Keratinocyte (primary cell): ENCODE data around the gene NME9. TPM values are rescaled to one million over a fixed set of nuclear protein-coding genes. Genes with fewer than 3 reads are reported as not detected.

Experiments
- DNase-seq: peaks from one replicate; pipeline ENCODE4 v3.0.0-alpha.2; 2011; ENCODE audit warnings: low read depth, missing footprints, low spot score
- FAIRE-seq: peaks from 2 replicates; lab custom pipeline; 2011; peaks lifted over from hg19 to GRCh38; lab: Jason Lieb, UNC
- H2AFZ ChIP-seq: 2 replicates; pipeline ENCODE4 v1.6.0; 2012; ENCODE audit warnings: low read length, control low read depth, inconsistent platforms; ENCODE audit not compliant: control insufficient read depth
- H3K27ac ChIP-seq: 2 replicates; pipeline ENCODE4 v1.5.1; 2011; ENCODE audit warnings: low read length; ENCODE audit not compliant: control insufficient read depth, insufficient read depth
- H3K27me3 ChIP-seq: 3 replicates; pipeline ENCODE4 v1.6.0; 2011; ENCODE audit warnings: low read length; ENCODE audit not compliant: control insufficient read depth, insufficient read depth; ENCODE audit errors: extremely low read depth
- H3K36me3 ChIP-seq, 2 experiments: 2 replicates in 1 of 2; 3 replicates in 1 of 2; pipeline ENCODE4 v1.5.1; 2011; ENCODE audit warnings: low read length in 2 of 2, mild to moderate bottlenecking in 1 of 2; ENCODE audit not compliant: control insufficient read depth in 2 of 2, insufficient read depth in 2 of 2; ENCODE audit errors: extremely low read depth in 1 of 2
- H3K4me1 ChIP-seq: 3 replicates; pipeline ENCODE4 v1.5.1; 2011; ENCODE audit warnings: low read length; ENCODE audit not compliant: control insufficient read depth, insufficient read depth; ENCODE audit errors: extremely low read depth
- H3K4me2 ChIP-seq: 3 replicates; pipeline ENCODE4 v1.6.0; 2011; ENCODE audit warnings: low read depth, low read length; ENCODE audit not compliant: control insufficient read depth, insufficient read depth; ENCODE audit errors: extremely low read depth
- H3K4me3 ChIP-seq, 3 experiments: fragments of 200-600 bp in 1 of 3; sonication (generic) in 1 of 3; 2 replicates in 2 of 3; 3 replicates in 1 of 3; pipeline ENCODE4 v1.5.1; 2011 to 2016; ENCODE audit warnings: low read length in 3 of 3, mild to moderate bottlenecking in 3 of 3, control low read depth in 2 of 3, inconsistent platforms in 1 of 3, low read depth in 1 of 3, mixed read lengths in 1 of 3, mixed run types in 1 of 3, moderate library complexity in 1 of 3; ENCODE audit not compliant: control insufficient read depth in 2 of 3, insufficient read depth in 2 of 3; ENCODE audit errors: extremely low read depth in 1 of 3
- H3K79me2 ChIP-seq: 2 replicates; pipeline ENCODE4 v1.6.0; 2012; ENCODE audit warnings: low read length; ENCODE audit not compliant: control insufficient read depth, insufficient read depth
- H3K9ac ChIP-seq: 3 replicates; pipeline ENCODE4 v1.6.0; 2011; ENCODE audit warnings: low read length; ENCODE audit not compliant: control insufficient read depth, insufficient read depth; ENCODE audit errors: extremely low read depth
- H3K9me1 ChIP-seq: 3 replicates; pipeline ENCODE4 v1.6.0; 2011; ENCODE audit warnings: low read length; ENCODE audit not compliant: control insufficient read depth, insufficient read depth; ENCODE audit errors: extremely low read depth
- H3K9me3 ChIP-seq: 2 replicates; pipeline ENCODE4 v1.5.1; 2012; ENCODE audit warnings: low read depth, low read length; ENCODE audit not compliant: control insufficient read depth
- H4K20me1 ChIP-seq: 3 replicates; pipeline ENCODE4 v1.6.0; 2011; ENCODE audit warnings: low read length; ENCODE audit not compliant: control insufficient read depth, insufficient read depth; ENCODE audit errors: extremely low read depth
- EZH2 ChIP-seq: IDR thresholded peaks from one replicate; pipeline ENCODE4 v1.6.1; 2012; ENCODE audit warnings: inconsistent platforms, mild to moderate bottlenecking, low read length, moderate library complexity
- dilution Hi-C: fragments of 300-500 bp; cut with MboI; formaldehyde crosslinking; loops from one replicate; pipeline ENCODE4 v1.7.0; 2020; ENCODE audit warnings: low sequenced_read_pairs; ENCODE audit not compliant: extremely low pct_ligation_motif_present
- polyA plus RNA-seq, 5 experiments: library from polyadenylated mRNA; depleted of rRNA in 3 of 5; stranded (reverse) in 3 of 5; stranded (forward) in 1 of 5; unstranded in 1 of 5; fragments of >200 nt; gene quantifications; 1 replicate in 1 of 5; 2 replicates in 3 of 5; 3 replicates in 1 of 5; pipeline versions ENCODE4 v1.2.1 to v1.2.3, GENCODE V29; 2011 to 2012; ENCODE audit warnings: missing spikeins in 2 of 5, low read depth in 1 of 5, low replicate concordance in 1 of 5
- TF ChIP-seq, protein P1 (sequence below), 3 experiments: IDR thresholded peaks in 1 of 3; conservative IDR thresholded peaks in 1 of 3; optimal IDR thresholded peaks in 1 of 3; 2 replicates in 2 of 3; 3 replicates in 1 of 3; pipeline versions ENCODE3 to v1.5.1; 2011; ENCODE audit warnings: low read length in 3 of 3, mild to moderate bottlenecking in 3 of 3, moderate library complexity in 2 of 3, control low read depth in 1 of 3, inconsistent platforms in 1 of 3; ENCODE audit not compliant: insufficient read depth in 2 of 3; ENCODE audit errors: extremely low read depth in 1 of 3

The NME9 gene
- polyA plus RNA-seq, 1 donor (not counting 4 experiments of a cell fraction or from before 2014, with no cell fraction given), result 0.05 TPM

DNA sequence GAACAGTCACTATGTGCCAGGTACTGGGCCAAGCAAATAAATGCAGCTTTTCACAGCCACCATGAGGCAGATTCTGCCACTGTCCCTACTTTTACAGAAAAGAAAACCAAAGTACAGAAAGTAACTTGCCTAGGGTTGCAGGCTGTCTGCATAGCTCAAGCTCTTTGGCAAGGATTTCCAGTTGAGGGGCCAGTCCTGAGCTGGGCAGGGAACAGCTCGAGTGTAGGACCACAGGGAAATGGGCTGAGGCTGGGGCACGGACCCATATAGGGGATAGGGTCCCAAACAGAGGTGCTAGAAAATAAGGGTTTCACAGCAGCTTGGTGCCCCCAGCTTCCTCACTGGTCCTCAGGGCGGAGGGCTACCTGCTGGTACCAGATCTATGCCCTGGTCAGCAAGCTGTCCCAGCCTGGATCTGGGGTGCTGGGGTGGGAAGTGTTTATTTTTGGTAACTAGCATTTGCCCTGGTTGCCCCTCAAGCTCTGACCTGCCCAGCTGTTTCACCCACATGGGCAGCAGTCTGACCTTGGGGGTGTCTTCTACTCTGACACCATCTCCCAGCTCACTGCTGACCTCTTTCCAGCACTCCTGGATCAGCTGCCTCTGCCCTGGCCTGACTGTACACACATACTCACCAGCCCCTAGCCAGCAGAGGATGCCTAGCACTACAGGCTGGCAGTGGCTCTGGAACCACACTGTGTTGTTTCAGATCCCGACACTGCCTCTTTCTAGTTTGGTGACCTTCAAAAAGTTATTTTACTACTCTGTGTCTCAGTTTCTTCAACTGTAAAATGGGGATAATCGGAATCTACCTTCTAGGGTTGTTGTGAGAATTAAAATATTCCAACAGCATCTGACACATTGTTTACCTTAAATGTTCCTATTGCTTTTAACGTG lies 35.0 kb upstream of the NME9 start:
- Histone ChIP-seq H3K9me3 (no peaks in the 10 kb centered on the region), H3K36me3 (no peaks in the 10 kb centered on the region), H3K79me2 (no peaks in the 10 kb centered on the region), H3K9ac (no peak overlapping the region), H4K20me1 (no peaks in the 10 kb centered on the region), H3K27ac (no peak overlapping the region), H2AFZ (no peak overlapping the region), H3K27me3 (peaks cover 4% of the 10 kb centered on the region), H3K9me1 (no peaks in the 10 kb centered on the region), H3K4me3 (no peak overlapping the region), H3K4me1 (no peaks in the 10 kb centered on the region), H3K4me2 (no peak overlapping the region)
- DNase-seq, result no peak
- no peak for TF ChIP-seq EZH2
- TF ChIP-seq, protein P1, sequence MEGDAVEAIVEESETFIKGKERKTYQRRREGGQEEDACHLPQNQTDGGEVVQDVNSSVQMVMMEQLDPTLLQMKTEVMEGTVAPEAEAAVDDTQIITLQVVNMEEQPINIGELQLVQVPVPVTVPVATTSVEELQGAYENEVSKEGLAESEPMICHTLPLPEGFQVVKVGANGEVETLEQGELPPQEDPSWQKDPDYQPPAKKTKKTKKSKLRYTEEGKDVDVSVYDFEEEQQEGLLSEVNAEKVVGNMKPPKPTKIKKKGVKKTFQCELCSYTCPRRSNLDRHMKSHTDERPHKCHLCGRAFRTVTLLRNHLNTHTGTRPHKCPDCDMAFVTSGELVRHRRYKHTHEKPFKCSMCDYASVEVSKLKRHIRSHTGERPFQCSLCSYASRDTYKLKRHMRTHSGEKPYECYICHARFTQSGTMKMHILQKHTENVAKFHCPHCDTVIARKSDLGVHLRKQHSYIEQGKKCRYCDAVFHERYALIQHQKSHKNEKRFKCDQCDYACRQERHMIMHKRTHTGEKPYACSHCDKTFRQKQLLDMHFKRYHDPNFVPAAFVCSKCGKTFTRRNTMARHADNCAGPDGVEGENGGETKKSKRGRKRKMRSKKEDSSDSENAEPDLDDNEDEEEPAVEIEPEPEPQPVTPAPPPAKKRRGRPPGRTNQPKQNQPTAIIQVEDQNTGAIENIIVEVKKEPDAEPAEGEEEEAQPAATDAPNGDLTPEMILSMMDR (optimal IDR thresholded peaks at IDR 0.05 in 1 of 3, IDR thresholded peaks at IDR 0.05 in 1 of 3, conservative IDR thresholded peaks at IDR 0.05 in 1 of 3; ENCODE audit: extremely low read depth in 1 of 3, insufficient read depth in 2 of 3, low read length in 3 of 3), result no peak
- FAIRE-seq, result no peak
- dilution Hi-C loops, result no loop called here

GRCh38 chr3:138363322-138363721 lies 33.7 kb upstream of the NME9 start:
- no peak overlapping the region for H3K27ac ChIP-seq
- FAIRE-seq (no peak), DNase-seq (no peak)
- no peaks in the 10 kb centered on the region for H3K79me2 ChIP-seq
- H2AFZ ChIP-seq, result no peak overlapping the region
- H3K4me3 ChIP-seq, result no peak overlapping the region
- no peaks in the 10 kb centered on the region for H3K4me1 ChIP-seq
- H3K9ac ChIP-seq, result no peak overlapping the region
- H3K36me3 ChIP-seq, result no peaks in the 10 kb centered on the region
- H3K9me1 ChIP-seq, result no peaks in the 10 kb centered on the region
- H3K27me3 ChIP-seq, result peaks cover 4% of the 10 kb centered on the region
- dilution Hi-C loops, result no loop called here
- H4K20me1 ChIP-seq, result no peaks in the 10 kb centered on the region
- no peak overlapping the region for H3K4me2 ChIP-seq
- TF ChIP-seq, protein P1 (optimal IDR thresholded peaks at IDR 0.05 in 1 of 3, IDR thresholded peaks at IDR 0.05 in 1 of 3, conservative IDR thresholded peaks at IDR 0.05 in 1 of 3; ENCODE audit: extremely low read depth in 1 of 3, insufficient read depth in 2 of 3, low read length in 3 of 3), result no peak
- no peak for TF ChIP-seq EZH2
- H3K9me3 ChIP-seq, result no peaks in the 10 kb centered on the region
